C4-2B (cell line): Measurements from ENCODE around the gene COL1A1.

Experiments used
- CTCF ChIP-seq: fragments of 450-650 bp; conservative IDR thresholded peaks from 2 replicates; pipeline ENCODE4 v1.5.1; 2017; ENCODE audit warnings: mild to moderate bottlenecking
- ZFX ChIP-seq: fragments of 450-650 bp; IDR thresholded peaks from 2 replicates; pipeline ENCODE4 v1.6.1; 2017

- TF ChIP-seq CTCF (no peak), ZFX (no peak)
Measured at GRCh38 chr17:50209133-50209471, 7.7 kb upstream of the COL1A1 start.
